IPS-NIHi11 (cell line): ENCODE results near the gene MIEF2.

ENCODE experiments used
- DNase-seq: peaks from one replicate; pipeline ENCODE4 v3.0.0; 2012; ENCODE audit warnings: mixed read lengths, low spot score

Gene MIEF2

GRCh38 chr17:18256776-18257175 lies 3.7 kb upstream of the MIEF2 start:
- no peak for DNase-seq

- DNase-seq: peak; percentile 62
These were observed 3.0 kb upstream of the MIEF2 start for GRCh38 chr17:18257268-18257981.

DNA sequence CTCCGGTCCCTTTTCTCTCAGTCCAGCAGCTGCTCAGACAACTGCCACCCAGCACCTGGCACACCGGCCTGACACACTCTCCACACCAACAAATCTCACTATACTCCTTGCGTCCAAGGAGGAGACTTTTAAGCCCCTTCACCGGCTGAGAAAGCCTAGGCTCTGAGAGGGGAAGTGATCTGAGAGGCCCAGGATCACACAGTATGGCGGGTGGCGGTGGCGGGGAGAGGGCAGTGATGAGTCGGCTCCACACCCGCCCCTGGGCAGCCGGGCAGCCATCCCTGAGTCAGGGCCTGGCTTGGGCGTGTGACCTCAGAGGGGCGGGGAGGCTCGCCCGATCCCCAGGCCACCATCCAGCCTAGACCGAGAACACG lies 2.5 kb upstream of the MIEF2 start:
- peak; percentile 79 for DNase-seq

- DNase-seq: peak; percentile 80
These were observed 2.0 kb upstream of the MIEF2 start, which contains the start of gene FLII for GRCh38 chr17:18258356-18259038. Gene FLII, minus strand, starts transcription at chr17:18258738. Its CDS starts 48 bp downstream, at chr17:18258690.

GRCh38 chr17:18259621-18260331 lies 686 bp upstream of the MIEF2 start:
- no peak for DNase-seq

- peak; percentile 75 for DNase-seq
These were observed 669 bp downstream of the MIEF2 start for GRCh38 chr17:18261146-18261515.

- no peak for DNase-seq
These were observed 1.2 kb downstream of the MIEF2 start for GRCh38 chr17:18261659-18262058.

- no peak for DNase-seq
These were observed 1.6 kb downstream of the MIEF2 start for GRCh38 chr17:18262111-18262510.

GRCh38 chr17:18262641-18263040 lies 2.2 kb downstream of the MIEF2 start:
- no peak for DNase-seq

DNA sequence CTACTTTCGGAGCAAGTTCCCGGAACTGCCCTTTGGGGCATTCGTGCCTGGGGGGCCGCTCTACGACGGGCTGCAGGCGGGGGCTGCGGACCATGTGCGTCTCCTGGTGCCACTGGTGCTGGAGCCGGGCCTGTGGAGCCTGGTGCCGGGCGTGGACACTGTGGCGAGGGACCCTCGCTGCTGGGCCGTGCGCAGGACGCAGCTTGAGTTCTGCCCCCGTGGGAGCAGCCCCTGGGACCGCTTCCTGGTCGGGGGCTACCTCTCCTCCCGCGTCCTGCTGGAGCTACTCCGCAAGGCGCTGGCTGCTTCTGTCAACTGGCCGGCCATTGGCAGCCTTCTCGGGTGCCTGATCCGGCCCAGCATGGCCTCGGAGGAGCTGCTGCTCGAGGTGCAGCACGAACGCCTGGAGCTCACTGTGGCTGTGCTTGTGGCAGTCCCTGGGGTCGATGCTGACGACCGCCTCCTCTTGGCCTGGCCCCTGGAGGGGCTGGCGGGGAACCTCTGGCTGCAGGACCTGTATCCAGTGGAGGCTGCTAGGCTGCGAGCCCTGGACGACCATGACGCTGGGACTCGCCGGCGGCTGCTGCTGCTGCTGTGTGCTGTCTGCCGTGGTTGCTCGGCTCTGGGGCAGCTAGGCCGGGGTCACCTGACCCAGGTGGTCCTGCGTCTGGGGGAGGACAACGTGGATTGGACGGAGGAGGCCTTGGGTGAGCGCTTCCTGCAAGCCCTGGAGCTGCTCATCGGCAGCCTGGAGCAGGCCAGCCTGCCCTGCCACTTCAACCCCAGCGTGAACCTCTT lies 3.6 kb downstream of the MIEF2 start:
- DNase-seq: no peak

DNA sequence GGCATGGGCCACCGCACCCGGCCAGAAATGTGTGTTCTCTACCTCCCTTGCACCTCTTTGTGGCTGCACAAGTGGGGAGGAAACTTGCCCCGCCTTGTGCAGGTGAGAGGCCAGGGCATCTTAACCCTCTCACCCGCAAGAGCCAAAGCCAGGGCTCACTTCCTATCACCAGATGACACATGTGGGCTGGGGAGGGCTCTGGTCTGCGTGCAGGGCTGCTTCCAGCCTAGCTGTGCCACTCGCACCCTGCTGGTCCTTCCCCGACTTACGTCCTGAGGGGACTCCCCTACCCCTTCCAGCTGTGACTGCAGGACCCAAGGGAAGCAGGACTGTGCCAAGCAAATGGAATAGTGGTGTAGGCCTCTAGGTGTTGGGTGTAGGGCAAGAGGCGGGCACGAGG lies 6.9 kb downstream of the MIEF2 start:
- DNase-seq: no peak

DNA sequence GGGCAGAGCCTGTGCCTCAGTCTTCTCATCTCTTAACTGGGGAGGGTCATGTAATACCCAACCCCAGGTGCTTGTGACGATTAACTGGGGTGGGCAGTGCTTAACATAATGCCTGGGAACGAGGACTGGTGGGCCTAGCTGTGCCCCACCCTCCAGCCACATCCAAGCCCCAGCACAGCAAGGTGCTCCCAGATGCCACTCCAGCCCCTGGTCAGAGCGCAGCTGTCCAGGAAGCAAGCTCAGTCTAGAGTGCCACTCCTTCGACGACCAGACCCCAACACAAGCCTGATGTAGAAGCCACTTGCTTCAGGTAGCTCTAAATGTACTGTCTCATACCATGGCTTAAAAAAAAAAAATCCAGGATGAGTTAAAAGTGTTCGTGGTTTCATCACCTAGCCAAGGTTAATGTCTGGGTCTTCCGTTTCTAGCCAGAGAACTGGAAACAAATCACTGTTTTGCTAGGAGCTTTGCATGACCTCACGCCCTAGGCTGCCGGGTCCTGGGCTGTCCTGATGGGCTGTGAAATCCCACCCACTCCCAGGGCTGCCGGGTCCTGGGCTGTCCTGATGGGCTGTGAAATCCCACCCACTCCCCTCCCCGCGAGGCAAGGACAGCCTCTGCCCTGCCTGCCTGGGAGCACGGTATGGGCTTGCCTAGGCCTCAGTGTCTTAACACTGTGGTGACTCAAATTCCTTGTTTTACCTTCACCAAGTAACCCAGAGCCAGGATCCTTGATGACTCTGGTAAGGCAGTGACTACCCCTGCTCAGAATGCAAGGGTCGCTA lies 7.7 kb downstream of the MIEF2 start:
- peak; percentile 54 for DNase-seq

DNA sequence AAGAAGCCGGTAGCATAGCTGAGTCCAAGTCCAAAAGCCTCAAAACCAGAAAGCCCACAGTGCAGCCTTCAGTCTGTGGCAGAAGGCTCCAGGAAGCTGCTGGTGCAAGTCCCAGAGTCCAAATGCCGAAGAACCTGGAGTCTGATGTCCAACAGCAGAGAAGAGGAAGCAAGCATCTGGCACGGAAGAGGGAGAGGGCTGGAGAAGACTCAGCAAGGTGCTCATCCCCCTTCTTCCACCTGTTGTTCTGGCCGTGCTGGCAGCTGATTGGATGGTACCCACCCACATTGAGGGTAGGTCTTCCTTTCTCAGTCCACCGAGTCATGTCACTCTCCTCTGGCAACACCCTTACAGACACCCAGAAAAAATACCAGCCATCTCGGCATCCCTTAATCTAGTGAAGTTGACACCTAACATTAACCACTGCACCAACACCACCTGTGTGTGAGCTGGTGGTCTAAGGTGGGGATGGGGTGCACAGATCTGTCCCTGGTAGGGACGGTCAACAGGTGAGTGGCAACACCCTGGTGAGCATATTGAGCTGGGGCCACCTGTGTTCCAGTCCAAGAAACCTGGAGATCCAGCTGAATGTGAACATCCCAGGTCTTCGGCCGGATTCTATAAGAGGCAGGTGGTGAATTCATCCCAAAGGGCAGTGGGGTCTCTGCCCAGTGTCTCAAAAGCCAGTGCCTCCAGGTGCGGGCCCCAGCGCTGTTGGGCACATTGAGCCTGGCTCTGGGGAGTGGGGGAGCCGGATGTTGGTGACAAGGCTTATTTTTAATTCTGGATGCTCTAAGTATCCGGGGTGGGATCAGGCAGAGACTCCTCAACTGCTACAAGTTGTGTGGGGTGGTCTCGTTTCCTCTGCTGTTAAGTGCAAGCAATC lies 9.8 kb downstream of the MIEF2 start:
- no peak for DNase-seq

GRCh38 chr17:18277076-18277475 lies 16.6 kb downstream of the MIEF2 start:
- no peak for DNase-seq

DNA sequence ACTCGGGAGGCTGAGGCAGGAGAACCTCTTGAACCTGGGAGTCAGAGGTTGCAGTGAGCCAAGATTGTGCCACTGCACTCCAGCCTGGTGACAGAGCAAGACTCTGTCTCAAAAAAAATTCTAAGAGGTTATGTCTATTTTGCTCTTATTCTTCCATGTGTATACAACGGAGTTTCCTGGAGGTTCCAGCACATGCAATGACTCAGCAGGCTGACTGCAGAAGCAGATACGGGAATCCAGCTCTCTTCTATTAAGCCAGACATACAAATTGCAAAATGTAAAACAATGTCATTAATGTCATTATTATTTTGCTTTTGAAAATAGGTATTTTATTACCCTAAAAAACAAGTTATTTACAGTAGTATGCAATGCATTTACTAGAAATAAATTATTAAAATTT lies 18.4 kb downstream of the MIEF2 start:
- no peak for DNase-seq

GRCh38 chr17:18280249-18280648 lies 19.8 kb downstream of the MIEF2 start:
- DNase-seq: no peak

DNA sequence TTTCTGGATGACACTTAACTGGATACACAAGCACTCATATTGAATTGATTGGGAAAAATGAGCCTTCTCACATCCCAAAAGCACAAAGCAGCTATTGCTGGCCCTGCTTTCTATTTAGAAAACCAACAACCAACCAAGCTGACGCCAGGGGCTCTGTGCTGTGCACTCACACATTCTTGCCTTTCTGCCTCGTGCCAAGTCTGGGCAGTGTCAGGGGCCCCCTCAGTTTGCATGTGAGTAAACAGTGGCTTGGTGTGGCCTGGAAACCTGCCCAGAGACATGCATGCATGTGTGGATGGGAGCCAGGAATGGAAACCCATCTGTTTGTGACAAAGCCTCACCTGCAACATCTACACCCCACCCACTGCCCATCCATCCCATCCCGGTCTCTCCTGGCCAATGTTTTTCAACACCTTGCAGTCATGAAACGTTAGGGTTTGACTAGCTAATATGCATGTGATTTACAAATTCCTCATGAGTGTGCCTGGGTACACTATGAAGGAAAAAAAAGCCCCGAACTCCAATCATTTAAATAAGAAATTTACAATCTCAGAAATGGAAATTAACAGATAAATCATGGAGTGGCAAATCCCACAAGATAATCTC lies 20.4 kb downstream of the MIEF2 start:
- DNase-seq: no peak

- no peak for DNase-seq
These were observed 21.3 kb downstream of the MIEF2 start for GRCh38 chr17:18281788-18282187.

- no peak for DNase-seq
These were observed 24.8 kb downstream of the MIEF2 start for GRCh38 chr17:18285296-18285695.
